ENCODE results near the gene TMEM238.
A peak's percentile ranks its signal among the peaks of the same experiment; 100 is the strongest.

Gene TMEM238

GRCh38 chr19:55400281-55401087, 16.4 kb upstream of the TMEM238 start:
- DNase-seq = no peak

DNA sequence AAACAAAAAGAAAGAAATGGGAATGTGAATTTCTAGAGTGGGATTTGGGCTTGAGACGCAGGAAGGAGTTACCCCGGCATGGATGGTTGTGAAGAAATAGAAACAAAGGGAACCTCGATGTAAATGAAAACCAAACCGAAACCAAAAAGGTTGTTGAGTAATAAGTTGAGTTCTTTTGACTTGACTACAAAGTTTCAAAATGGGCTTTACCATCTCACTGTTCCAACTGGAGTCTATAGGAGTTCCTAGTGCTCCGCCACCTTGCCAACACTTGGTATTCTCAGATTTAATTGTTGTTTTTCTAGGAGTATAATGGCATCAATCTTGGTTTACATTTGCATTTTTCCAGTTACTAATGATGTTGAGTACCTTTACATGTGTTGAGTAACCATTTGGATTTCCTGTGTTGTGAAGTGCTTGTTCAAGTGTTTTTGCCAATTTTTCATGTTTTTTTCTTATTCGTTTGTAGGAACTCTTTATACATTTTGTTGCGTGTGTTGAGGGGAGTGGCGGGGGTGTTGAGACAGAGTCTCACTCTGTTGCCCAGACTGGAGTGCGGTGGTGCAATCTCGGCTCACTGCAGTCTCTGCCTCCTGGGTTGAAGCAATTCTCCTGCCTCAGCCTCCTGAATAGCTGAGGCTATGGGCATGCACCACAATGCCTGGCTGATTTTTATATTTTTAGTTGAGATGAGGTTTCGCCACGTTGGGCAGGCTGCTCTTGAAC, 14.3 kb upstream of the TMEM238 start:
- no peak for DNase-seq

DNA sequence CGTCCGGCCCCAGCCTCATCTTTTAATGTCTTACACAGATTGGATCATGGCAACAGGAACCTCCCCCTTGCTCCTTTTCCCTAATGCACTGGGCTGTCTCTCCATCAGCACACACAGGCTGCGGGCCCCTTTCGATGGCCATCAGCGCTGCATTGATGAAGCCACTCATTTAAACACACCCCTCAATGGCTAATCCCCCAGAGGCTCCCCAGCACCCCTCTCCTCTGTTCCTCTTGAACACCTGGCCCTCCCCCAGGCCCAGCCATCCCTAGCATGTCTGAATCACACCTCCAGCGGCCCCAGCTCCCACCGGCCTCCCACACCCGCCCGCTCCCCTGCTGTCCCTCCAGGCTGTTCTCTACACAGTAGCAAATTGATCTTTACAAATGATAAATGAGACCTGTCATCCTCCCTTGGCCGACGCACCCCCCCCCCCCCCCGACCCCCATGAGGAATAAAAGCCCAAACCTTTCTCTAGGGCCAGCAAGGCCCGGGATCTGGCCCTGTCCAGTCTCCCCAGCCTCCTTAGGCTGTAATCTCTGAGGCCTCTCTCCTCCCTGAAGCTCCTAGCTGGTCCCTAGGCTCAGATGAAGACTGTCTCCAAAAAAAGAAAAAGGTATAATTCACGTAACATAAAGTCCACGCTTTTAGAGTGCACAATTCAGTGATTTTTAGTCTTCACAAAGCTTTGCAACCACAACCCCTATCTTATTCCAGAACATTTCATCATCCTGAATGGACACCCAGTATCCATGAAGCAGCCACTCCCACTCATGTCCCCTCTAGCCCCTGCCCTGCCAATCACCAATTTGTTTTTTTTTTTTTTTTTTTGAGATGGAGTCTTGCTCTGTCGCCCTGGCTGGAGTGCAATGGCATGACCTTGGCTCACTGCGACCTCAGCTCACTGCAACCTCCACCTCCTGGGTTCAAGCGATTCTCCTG, 9.0 kb upstream of the TMEM238 start:
- no peak for DNase-seq

GRCh38 chr19:55391702-55392615, 7.9 kb upstream of the TMEM238 start:
- DNase-seq = no peak

DNA sequence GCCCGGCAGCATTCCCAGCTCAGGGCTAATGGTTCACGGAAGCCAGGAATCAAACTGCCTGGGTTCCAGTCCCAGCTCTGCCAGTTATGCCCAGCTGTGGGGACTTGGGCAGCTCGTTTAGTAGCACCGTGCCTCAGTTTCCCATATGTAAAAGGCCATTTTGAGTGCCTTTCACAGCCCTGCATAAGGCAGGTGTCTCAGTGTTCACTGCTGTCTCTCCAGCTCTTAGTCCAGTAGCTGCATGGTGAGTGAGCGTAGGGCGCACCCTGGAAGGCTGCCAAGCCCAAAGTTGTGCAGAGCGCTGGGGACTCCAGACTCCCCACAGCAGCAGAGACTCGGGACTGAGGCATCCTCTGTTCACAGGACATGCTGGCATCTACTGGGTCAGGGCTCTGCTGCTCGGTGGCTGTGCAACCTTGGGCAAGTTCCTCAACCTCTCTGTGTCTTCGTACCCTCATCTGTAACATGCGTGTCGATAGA, 7.1 kb upstream of the TMEM238 start:
- no peak for DNase-seq

GRCh38 chr19:55390461-55390880, 6.4 kb upstream of the TMEM238 start:
- DNase-seq = no peak

- no peak for DNase-seq
Observed at GRCh38 chr19:55389386-55390317, 5.6 kb upstream of the TMEM238 start.

DNA sequence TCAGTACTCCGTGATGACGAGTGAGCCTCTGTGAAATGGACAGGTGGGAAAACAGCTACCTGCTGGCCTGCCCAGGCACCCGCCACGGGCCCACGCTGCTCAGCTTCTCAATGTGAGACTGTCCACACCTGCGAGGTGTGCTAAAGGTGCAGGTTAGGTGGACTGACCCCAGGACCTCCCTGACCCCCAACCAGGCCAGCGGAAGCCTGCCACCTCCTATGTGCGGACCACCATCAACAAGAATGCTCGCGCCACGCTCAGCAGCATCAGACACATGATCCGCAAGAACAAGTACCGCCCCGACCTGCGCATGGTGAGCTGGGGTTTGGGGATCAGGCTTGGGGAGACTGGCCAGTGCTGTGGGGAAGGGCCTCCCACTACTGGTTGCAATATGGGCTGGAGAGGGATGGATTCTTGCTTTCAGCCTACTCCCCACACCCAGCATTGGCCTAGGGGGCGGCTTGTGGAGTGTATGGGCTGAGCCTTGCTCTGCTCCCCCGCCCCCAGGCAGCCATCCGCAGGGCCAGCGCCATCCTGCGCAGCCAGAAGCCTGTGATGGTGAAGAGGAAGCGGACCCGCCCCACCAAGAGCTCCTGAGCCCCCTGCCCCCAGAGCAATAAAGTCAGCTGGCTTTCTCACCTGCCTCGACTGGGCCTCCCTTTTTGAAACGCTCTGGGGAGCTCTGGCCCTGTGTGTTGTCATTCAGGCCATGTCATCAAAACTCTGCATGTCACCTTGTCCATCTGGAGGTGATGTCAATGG, 3.8 kb upstream of the TMEM238 start:
- DNase-seq = no peak

- no peak for DNase-seq
Observed at GRCh38 chr19:55386493-55386971, 2.4 kb upstream of the TMEM238 start.

- peak; percentile 99 for DNase-seq
Observed at GRCh38 chr19:55385724-55386492, 1.8 kb upstream of the TMEM238 start, which contains the start of gene RPL28. Gene RPL28 (plus strand): TSS chr19:55385932. CDS start chr19:55386358, 426 bp downstream.

GRCh38 chr19:55384920-55385723, 1.0 kb upstream of the TMEM238 start:
- DNase-seq = peak; percentile 97

- DNase-seq = peak; percentile 50
Observed at GRCh38 chr19:55383279-55384130, 587 bp downstream of the TMEM238 start.

DNA sequence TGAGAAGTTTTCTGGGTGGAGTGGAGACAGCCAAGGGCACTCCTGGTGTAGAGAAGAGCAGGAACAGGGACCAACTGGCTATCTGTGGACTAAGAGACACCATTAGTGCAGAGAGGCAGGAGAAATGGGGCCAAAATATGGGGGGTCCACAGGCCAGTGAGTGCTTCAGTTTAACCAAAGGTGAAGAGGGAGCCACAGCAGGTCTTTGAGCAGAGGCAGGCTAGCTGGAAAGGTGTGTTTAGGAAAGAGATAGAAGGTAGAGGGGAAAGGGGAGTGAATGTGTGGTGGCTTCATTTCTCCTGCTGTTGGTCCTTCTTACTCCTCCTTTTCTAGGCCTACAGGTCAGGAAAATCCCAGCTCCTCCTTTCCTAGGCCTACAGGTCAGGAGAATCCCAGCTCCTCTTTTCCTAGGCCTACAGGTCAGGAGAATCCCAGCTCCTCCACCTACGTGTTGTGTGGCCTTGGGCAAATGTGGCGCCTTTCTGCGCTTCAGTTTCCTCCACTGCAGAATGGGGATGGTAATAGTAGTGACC, 1.5 kb downstream of the TMEM238 start:
- no peak for DNase-seq

GRCh38 chr19:55382013-55382412, 2.1 kb downstream of the TMEM238 start:
- no peak for DNase-seq

GRCh38 chr19:55379174-55379573, 4.9 kb downstream of the TMEM238 start:
- DNase-seq = no peak

- no peak for DNase-seq
Observed at GRCh38 chr19:55377356-55378131, 6.5 kb downstream of the TMEM238 start.
